ENCODE measurements around the gene SYT13. TPM values are rescaled to one million over a fixed set of nuclear protein-coding genes. Genes with fewer than 3 reads are reported as not detected.

SYT13 gene
- total RNA-seq, 1 experiment from 2014 or later = 1.4 TPM

DNA sequence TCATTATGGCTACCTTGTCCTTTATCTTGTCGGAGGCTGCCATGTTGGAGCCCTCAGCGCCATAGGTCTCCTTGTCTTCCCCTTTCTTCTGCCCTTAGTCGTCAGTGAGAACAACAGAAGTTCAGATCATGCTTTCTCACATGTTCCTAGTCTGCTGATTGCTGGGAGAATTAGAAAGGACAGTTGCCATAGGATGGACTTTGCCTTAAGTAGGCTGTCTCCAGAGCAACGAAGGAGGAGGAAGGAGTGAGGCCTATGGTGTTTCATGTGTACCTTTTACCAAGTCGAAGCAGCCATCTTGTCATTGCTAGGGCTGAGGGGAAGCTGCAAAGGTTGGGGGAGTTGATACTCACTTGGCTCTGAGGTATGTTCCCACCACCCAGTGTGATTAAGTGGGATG, 62.6 kb downstream of the SYT13 start (continued):
- TF ChIP-seq, protein P1, sequence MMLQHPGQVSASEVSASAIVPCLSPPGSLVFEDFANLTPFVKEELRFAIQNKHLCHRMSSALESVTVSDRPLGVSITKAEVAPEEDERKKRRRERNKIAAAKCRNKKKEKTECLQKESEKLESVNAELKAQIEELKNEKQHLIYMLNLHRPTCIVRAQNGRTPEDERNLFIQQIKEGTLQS (IDR thresholded peaks at IDR 0.05) = no peak
- TF ChIP-seq SRF (IDR thresholded peaks at IDR 0.05; ENCODE audit: low read depth) (no peak), JUND (IDR thresholded peaks at IDR 0.05) (no peak), ZFX (IDR thresholded peaks at IDR 0.05) (no peak), POLR2AphosphoS5 (IDR thresholded peaks at IDR 0.05; ENCODE audit: low read depth, low read length) (no peak), YY1 (IDR thresholded peaks at IDR 0.05; ENCODE audit: extremely low read depth, insufficient replicate concordance, low read depth, low read length) (no peak), EZH2 (IDR thresholded peaks at IDR 0.05) (no peak)

DNA sequence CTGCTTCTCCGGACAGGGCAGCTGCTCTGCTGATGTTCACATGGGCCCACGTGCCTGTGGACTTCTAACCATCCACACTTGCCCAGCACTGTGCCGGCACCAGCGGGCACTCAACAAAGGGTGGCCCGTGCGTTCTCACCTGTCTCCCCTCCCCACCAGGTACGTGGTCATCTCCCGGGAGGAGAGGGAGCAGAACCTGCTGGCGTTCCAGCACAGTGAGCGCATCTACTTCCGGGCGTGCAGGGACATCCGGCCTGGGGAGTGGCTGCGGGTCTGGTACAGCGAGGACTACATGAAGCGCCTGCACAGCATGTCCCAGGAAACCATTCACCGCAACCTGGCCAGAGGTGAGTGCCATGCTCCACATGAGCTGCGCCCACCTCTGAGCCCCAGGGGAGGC, 66.7 kb downstream of the SYT13 start:
- DNase-seq (ENCODE audit: low read depth, low spot score) (no peak), ATAC-seq (no peak)
- POLR2A ChIA-PET = no interaction called here
- no peaks in the 10 kb centered on the region for H3K79me2 ChIP-seq (ENCODE audit: insufficient read depth, low read length)
- no TSS peak for BruUV-seq (replicated peaks)
- CTCF ChIA-PET = no interaction called here
- no peak overlapping the region for H3K4me2 ChIP-seq (ENCODE audit: low read length)
- H3K9ac ChIP-seq (ENCODE audit: low read length) = no peak overlapping the region
- H3K9me3 ChIP-seq (ENCODE audit: control insufficient read depth in 1 of 2, insufficient read depth in 1 of 2, low read depth in 1 of 2, low read length in 2 of 2) = no peaks in the 10 kb centered on the region
- no peaks in the 10 kb centered on the region for H3K27me3 ChIP-seq (ENCODE audit: insufficient read depth, low read length)
- intact Hi-C loops (cut with micrococcal nuclease) = no loop called here
- H3K4me3 ChIP-seq (replicated peaks in 1 of 2; ENCODE audit: low read depth in 1 of 2, low read length in 2 of 2) = no peak overlapping the region
- no peaks in the 10 kb centered on the region for H3K4me1 ChIP-seq (ENCODE audit: control insufficient read depth in 1 of 2, insufficient read depth in 2 of 2, low read length in 2 of 2)
- no peak for TF ChIP-seq CBX3 (IDR thresholded peaks at IDR 0.05; ENCODE audit: low read depth)
- TF ChIP-seq POLR2A (IDR thresholded peaks at IDR 0.05; ENCODE audit: borderline replicate concordance, extremely low read depth, insufficient read depth, insufficient read length) = no peak
- TF ChIP-seq SP1 (IDR thresholded peaks at IDR 0.05; ENCODE audit: low read depth) = no peak
- TF ChIP-seq POLR2AphosphoS5 (IDR thresholded peaks at IDR 0.05; ENCODE audit: low read depth, low read length) = no peak
- TF ChIP-seq RAD21 (IDR thresholded peaks at IDR 0.05; ENCODE audit: low read depth) = no peak
- no peaks in the 10 kb centered on the region for H3K9me2 ChIP-seq (ENCODE audit: insufficient read depth)
- no peaks in the 10 kb centered on the region for H4K20me1 ChIP-seq (ENCODE audit: insufficient read depth)
- H3K36me3 ChIP-seq (ENCODE audit: control insufficient read depth in 1 of 2, insufficient read depth in 2 of 2, low read length in 2 of 2) = no peaks in the 10 kb centered on the region
- RAD21 ChIA-PET (ENCODE audit: low non-redundant PET in 1 of 2, low total read pairs in 2 of 2, uncharacterized antibody in 2 of 2, unreplicated experiment in 2 of 2) = no interaction called here
- H2AFZ ChIP-seq (ENCODE audit: low read depth, low read length, poor library complexity, severe bottlenecking) = no peak overlapping the region
- no peak overlapping the region for H3K27ac ChIP-seq (ENCODE audit: low read depth, low read length)

DNA sequence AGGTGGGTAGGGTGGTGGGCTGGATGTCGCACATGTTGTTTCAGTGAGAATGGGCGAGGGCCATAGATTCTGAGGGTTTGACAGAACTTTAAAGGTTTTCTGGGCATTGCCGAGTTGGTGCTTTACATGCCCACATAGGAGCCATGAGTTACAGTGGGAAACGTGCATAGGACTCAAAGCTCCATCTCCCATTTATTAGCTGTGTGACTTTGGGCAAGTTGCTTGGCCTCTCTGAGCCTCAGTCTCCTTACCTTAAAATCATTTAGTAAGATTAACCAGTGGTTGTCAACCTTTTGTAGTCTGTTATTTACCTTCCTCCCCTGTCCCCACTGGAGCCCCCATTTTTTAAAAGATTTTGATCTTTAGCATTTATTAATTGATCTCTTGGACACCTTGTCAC, 67.4 kb downstream of the SYT13 start:
- no peaks in the 10 kb centered on the region for H3K9me3 ChIP-seq (ENCODE audit: control insufficient read depth in 1 of 2, insufficient read depth in 1 of 2, low read depth in 1 of 2, low read length in 2 of 2)
- TF ChIP-seq TCF7L2 (IDR thresholded peaks at IDR 0.05; ENCODE audit: borderline replicate concordance, extremely low read depth, insufficient read depth, insufficient read length) = no peak
- TF ChIP-seq, protein P2, sequence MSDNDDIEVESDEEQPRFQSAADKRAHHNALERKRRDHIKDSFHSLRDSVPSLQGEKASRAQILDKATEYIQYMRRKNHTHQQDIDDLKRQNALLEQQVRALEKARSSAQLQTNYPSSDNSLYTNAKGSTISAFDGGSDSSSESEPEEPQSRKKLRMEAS (IDR thresholded peaks at IDR 0.05) = no peak
- no peak for TF ChIP-seq ELF1 (IDR thresholded peaks at IDR 0.05; ENCODE audit: borderline replicate concordance, low read depth)
- TF ChIP-seq POLR2AphosphoS5 (IDR thresholded peaks at IDR 0.05; ENCODE audit: low read depth, low read length) = no peak
- TF ChIP-seq POLR2A (IDR thresholded peaks at IDR 0.05; ENCODE audit: borderline replicate concordance, extremely low read depth, insufficient read depth, insufficient read length) = no peak
- TF ChIP-seq, protein P3, sequence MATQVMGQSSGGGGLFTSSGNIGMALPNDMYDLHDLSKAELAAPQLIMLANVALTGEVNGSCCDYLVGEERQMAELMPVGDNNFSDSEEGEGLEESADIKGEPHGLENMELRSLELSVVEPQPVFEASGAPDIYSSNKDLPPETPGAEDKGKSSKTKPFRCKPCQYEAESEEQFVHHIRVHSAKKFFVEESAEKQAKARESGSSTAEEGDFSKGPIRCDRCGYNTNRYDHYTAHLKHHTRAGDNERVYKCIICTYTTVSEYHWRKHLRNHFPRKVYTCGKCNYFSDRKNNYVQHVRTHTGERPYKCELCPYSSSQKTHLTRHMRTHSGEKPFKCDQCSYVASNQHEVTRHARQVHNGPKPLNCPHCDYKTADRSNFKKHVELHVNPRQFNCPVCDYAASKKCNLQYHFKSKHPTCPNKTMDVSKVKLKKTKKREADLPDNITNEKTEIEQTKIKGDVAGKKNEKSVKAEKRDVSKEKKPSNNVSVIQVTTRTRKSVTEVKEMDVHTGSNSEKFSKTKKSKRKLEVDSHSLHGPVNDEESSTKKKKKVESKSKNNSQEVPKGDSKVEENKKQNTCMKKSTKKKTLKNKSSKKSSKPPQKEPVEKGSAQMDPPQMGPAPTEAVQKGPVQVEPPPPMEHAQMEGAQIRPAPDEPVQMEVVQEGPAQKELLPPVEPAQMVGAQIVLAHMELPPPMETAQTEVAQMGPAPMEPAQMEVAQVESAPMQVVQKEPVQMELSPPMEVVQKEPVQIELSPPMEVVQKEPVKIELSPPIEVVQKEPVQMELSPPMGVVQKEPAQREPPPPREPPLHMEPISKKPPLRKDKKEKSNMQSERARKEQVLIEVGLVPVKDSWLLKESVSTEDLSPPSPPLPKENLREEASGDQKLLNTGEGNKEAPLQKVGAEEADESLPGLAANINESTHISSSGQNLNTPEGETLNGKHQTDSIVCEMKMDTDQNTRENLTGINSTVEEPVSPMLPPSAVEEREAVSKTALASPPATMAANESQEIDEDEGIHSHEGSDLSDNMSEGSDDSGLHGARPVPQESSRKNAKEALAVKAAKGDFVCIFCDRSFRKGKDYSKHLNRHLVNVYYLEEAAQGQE (IDR thresholded peaks at IDR 0.05; ENCODE audit: low read depth) = no peak
- no peak for TF ChIP-seq CEBPB (IDR thresholded peaks at IDR 0.05; ENCODE audit: low read depth)
- TF ChIP-seq SP1 (IDR thresholded peaks at IDR 0.05; ENCODE audit: low read depth) = no peak
- no peak for TF ChIP-seq FOSL1 (IDR thresholded peaks at IDR 0.05; ENCODE audit: low read depth)
- intact Hi-C loops (cut with micrococcal nuclease) = no loop called here
- no peak overlapping the region for H3K9ac ChIP-seq (ENCODE audit: low read length)
- H3K9me2 ChIP-seq (ENCODE audit: insufficient read depth) = no peaks in the 10 kb centered on the region
- H3K36me3 ChIP-seq (ENCODE audit: control insufficient read depth in 1 of 2, insufficient read depth in 2 of 2, low read length in 2 of 2) = no peaks in the 10 kb centered on the region
- no peak overlapping the region for H3K4me3 ChIP-seq (replicated peaks in 1 of 2; ENCODE audit: low read depth in 1 of 2, low read length in 2 of 2)
- no peaks in the 10 kb centered on the region for H4K20me1 ChIP-seq (ENCODE audit: insufficient read depth)
- ChIA-PET POLR2A (no interaction called here), RAD21 (ENCODE audit: low non-redundant PET in 1 of 2, low total read pairs in 2 of 2, uncharacterized antibody in 2 of 2, unreplicated experiment in 2 of 2) (no interaction called here), CTCF (no interaction called here)
- H3K27me3 ChIP-seq (ENCODE audit: insufficient read depth, low read length) = no peaks in the 10 kb centered on the region
- no peak overlapping the region for H2AFZ ChIP-seq (ENCODE audit: low read depth, low read length, poor library complexity, severe bottlenecking)
- BruUV-seq (replicated peaks) = no TSS peak
- no peak for ATAC-seq
- H3K4me1 ChIP-seq (ENCODE audit: control insufficient read depth in 1 of 2, insufficient read depth in 2 of 2, low read length in 2 of 2) = no peaks in the 10 kb centered on the region
- no peak overlapping the region for H3K27ac ChIP-seq (ENCODE audit: low read depth, low read length)
- no peak overlapping the region for H3K4me2 ChIP-seq (ENCODE audit: low read length)
- no peaks in the 10 kb centered on the region for H3K79me2 ChIP-seq (ENCODE audit: insufficient read depth, low read length)
- DNase-seq (ENCODE audit: low read depth, low spot score) = no peak
